Lower leg skin (tissue), 4 donors: ENCODE measurements around the gene TMCO5A. TPM values are rescaled to one million over a fixed set of nuclear protein-coding genes. Genes with fewer than 3 reads are reported as not detected.

Source experiments
- DNase-seq, 2 donors: peaks; one replicate each; pipeline ENCODE4 v3.0.0-alpha.2; 2019; ENCODE audit warnings: low spot score in 2 of 2
- H3K4me3 ChIP-seq: fragments of 200-600 bp; sonication (generic); 2 replicates; pipeline ENCODE4 v1.5.1; 2017; ENCODE audit warnings: mild to moderate bottlenecking, low read depth; ENCODE audit not compliant: poor library complexity, severe bottlenecking
- POLR2A ChIP-seq, 2 donors: fragments of 450-650 bp; IDR thresholded peaks; one replicate each; pipeline ENCODE4 v1.6.1; 2016 to 2017; ENCODE audit warnings: antibody characterized with exemption in 2 of 2, mild to moderate bottlenecking in 1 of 2, moderate library complexity in 1 of 2
- WGBS, 2 donors: methylation state at CpG; one replicate each; pipeline ENCODE4 v1.1.5; 2018; 5-methylcytosine and 5-hydroxymethylcytosine counted together
- intact Hi-C: fragments of 100-400 bp; cut with DNase I; formaldehyde crosslinking; loops from one replicate; pipeline ENCODE4 v1.15.0; 2023; ENCODE audit warnings: low total_unique reads
- total RNA-seq, 4 donors: library from RNA; depleted of rRNA; stranded (reverse); fragments of >200 nt; gene quantifications; one replicate each; pipeline ENCODE4 v1.1.0, GENCODE V29; 2016
- TF ChIP-seq, protein P1 (sequence below), 3 donors: fragments of 450-650 bp; IDR thresholded peaks; one replicate each; pipeline ENCODE4 v1.5.1; 2016; ENCODE audit warnings: antibody characterized with exemption in 3 of 3, mild to moderate bottlenecking in 3 of 3, moderate library complexity in 2 of 3

The TMCO5A gene
- total RNA-seq, 4 donors from 2014 or later: not detected

DNA sequence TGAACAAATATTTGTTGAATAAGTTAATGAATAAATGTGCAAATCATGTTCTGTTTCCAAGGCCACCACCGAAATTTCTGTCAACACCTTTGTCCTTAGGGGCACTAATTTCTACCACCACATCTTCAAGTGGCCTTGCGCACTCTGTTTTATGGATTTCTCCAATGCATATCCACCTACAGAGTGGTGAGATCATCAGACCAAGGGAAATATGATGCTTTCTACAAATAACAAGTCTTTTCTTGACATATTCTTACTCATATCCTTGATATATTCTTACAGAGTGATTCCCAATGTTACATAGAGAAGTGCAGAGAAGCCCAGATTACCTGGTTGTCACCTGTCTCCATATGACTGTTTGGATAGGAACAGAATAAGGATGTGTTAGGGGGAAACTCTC, 36.1 kb upstream of the TMCO5A start:
- 89 to 90% methylated on average over 2 of the region's 2 CpGs for WGBS, 2 donors
- TF ChIP-seq, protein P1, sequence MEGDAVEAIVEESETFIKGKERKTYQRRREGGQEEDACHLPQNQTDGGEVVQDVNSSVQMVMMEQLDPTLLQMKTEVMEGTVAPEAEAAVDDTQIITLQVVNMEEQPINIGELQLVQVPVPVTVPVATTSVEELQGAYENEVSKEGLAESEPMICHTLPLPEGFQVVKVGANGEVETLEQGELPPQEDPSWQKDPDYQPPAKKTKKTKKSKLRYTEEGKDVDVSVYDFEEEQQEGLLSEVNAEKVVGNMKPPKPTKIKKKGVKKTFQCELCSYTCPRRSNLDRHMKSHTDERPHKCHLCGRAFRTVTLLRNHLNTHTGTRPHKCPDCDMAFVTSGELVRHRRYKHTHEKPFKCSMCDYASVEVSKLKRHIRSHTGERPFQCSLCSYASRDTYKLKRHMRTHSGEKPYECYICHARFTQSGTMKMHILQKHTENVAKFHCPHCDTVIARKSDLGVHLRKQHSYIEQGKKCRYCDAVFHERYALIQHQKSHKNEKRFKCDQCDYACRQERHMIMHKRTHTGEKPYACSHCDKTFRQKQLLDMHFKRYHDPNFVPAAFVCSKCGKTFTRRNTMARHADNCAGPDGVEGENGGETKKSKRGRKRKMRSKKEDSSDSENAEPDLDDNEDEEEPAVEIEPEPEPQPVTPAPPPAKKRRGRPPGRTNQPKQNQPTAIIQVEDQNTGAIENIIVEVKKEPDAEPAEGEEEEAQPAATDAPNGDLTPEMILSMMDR (IDR thresholded peaks at IDR 0.05): no peak
- TF ChIP-seq POLR2A (IDR thresholded peaks at IDR 0.05): no peak
- DNase-seq: no peak
- intact Hi-C loops: no loop called here
- H3K4me3 ChIP-seq: no peak overlapping the region

DNA sequence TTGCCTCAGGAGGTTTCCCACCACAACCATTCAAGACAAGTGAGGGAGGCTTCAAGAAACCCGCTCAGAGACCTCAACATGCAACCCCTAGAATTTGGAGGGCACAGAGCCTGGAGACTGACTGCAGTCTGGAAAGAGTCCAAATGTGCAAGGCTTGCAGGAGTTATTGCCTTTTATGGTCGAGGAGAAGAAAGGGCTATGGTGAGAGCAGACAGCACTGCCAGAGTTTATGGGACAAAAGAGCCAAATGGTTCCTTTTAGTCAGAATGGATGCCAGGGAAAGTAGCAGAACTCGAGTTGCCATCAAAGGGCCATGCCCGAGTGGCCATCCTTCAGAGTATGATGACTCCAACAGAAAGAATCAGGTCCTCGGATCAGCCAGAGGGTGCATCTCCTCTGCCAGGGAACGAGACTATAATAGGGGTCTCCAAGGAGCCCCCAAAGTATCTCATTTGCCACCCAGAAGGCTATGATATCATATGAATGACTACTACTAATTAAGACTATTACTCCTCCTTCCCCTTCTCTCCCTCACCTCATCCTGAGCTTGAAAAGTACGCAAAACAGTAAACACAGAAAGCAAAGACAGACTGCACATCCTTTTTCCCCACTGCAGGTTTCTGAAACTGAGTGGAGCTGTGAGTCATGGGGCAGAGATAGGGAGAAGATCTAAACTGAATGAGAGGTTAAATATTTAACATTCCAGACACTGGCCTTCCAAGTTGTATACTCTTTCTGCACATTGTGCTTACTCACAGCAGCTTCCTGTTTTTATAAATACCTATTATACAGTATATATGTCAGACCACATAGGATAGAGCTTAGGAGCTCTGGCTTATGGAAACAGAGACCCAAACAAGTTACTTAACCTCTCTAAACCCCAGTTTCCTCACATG, 33.9 kb upstream of the TMCO5A start:
- intact Hi-C loops: no loop called here
- no peak for DNase-seq
- H3K4me3 ChIP-seq: no peak overlapping the region
- 62 to 68% methylated on average over 7 of the region's 7 CpGs for WGBS, 2 donors
- TF ChIP-seq POLR2A (IDR thresholded peaks at IDR 0.05): no peak
- TF ChIP-seq, protein P1 (IDR thresholded peaks at IDR 0.05): no peak

DNA sequence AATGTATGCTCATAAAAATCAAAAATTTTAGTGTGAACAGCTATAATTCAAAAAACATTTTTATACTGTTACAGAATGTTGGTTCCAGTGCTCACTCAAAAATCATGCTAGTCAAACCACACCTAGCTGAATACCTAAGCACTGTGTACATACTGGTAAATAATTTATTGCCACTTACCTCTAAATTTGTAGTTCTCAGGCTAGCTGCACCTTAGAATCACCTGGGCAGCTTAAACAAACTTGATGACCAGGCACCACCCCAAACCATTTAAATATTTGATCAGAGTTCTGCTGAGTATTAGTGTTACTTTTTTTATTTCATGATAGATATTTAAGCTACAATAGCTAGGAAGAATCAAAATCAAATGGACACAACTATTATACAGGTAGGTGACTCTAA, 32.3 kb upstream of the TMCO5A start:
- no peak for TF ChIP-seq POLR2A (IDR thresholded peaks at IDR 0.05)
- TF ChIP-seq, protein P1 (IDR thresholded peaks at IDR 0.05): no peak
- no peak for DNase-seq
- no peak overlapping the region for H3K4me3 ChIP-seq
- intact Hi-C loops: no loop called here

DNA sequence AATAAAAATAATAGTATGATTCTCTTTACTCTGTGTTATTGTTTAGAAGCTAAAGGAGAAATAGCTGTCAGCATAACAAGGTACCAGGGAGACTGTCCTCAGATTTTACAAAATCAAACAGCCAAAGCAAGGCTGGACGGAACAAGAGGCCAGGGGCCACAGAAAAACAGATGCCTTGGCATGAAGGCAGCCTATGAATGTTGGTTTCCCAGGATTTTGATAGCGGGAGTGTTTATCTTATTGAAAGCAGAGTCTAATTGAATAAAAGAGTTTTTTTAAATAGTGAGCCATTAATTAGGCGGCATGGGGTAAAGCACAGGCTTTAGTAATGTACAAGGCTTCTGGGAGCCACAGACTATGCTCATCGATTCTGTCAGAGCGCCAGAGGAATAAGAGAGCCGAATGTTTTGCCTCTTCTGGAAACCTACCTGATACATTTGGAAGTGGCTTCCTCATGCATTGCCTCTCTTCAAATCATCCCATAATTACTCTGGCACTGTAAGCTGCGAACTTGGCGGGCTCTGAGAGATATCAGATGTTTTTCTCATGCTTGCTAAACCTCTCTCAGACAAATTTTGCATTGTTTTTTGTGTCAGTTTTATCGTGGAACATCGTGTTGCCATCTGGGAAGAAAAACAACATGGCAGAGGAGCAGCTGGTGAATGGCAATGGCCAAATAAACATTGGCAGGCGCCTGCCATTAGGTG, 30.4 kb upstream of the TMCO5A start:
- intact Hi-C loops: no loop called here
- H3K4me3 ChIP-seq: no peak overlapping the region
- 81 to 82% methylated on average over 11 of the region's 11 CpGs for WGBS, 2 donors
- DNase-seq: no peak
- TF ChIP-seq POLR2A (IDR thresholded peaks at IDR 0.05): no peak
- TF ChIP-seq, protein P1 (IDR thresholded peaks at IDR 0.05): no peak

DNA sequence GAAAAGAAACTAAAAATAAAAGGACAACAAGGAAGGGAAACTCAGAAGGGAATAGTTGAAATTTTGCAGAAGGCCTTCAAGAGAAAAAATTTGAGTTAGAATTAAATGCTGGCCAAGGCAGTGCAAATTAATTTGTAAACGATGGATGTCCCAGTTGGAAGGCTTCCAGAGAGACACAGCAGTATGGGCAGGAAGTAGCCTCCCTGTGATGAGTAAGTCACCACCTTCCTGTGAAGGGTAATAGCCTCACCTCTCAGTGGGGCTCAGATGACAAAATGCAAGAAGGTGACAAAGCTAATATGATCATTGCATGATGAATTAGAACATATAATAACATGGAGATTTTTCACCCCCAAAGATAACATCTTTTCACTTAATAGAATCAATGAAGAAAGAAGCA, 27.3 kb upstream of the TMCO5A start:
- 16% methylated on average over 1 of the region's 1 CpG for WGBS, 2 donors
- no peak for TF ChIP-seq POLR2A (IDR thresholded peaks at IDR 0.05)
- TF ChIP-seq, protein P1 (IDR thresholded peaks at IDR 0.05): no peak
- intact Hi-C loops: no loop called here
- DNase-seq: no peak
- H3K4me3 ChIP-seq: no peak overlapping the region
